GM21390 (cell line): Measurements from ENCODE around the gene PRKD1.
"Not testable (repeated sequence)": the region's sequence is repeated elsewhere in the genome, so short reads cannot be mapped to it uniquely, and the experiment has no call there.

Experiments used
- ATAC-seq: cut with Tn5 transposase; IDR thresholded peaks from one replicate; pipeline ENCODE4 v1.9.1; 2021; ENCODE audit not compliant: unreplicated experiment

The PRKD1 gene

DNA sequence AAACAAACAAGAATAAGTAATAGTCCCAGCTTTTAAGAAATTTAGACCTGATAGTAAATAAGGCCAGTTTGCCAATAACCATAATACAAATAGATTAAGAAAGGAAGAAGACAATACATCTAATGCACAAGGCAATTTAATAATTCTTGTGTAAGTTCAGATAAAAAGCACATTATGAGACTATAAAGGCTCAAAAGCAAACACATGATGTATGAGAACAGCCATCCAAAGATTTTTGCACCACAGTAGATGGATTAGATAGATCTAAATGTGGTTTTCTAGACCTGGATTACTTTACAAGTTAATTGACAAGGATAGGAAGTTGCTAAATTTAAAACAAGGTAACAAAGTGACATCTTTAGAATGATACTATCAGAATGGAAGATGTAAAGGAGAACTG, 125.4 kb downstream of the PRKD1 start:
- no peak for ATAC-seq

DNA sequence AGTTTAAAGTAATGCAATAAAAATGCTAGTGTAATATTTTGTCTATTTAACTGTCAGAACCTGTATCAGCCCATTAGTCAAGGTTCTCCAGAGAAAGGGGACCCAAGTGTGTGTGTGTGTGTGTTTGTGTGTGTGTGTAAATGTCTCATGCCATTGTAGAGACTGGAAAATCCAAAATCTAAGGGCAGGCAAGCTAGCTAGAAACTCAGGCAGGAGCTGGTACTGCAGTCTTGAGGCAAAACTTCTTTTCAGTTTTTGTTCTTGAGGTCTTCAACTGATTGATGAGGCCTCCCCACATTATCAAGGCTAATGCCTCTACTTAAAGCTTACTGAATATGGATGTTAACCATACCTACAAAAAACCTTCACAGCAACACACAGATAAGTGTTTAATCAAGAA, 126.7 kb downstream of the PRKD1 start:
- no peak for ATAC-seq

DNA sequence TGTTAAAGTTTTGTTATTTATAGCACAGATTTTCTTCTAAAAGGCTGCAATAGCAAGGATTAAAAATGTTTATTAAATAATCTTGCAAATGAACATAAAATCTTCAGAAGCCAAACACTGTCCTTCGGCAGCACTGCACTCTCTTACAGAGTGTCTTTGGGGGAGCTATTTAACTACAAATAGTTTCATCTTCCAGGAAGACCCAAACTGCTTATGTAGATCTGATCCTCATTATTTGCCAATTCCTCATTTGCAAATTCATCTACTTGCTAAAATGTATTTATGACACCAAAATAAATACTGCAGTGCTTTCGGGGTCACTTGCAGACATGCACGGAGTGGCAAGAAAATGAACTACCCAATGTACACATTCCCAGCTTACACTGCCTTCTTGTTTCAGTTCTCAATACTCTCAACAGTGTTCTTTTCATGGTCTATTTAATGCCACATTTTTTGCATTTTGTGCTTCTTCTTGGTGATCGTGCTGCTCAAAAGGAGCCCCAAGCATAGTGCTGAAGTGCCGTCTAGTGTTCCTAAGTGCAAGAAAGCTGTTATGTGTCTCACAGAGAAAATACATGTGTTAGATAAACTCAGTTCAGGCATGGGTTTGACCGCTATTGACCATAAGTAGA, 128.1 kb downstream of the PRKD1 start:
- peak; percentile 87 for ATAC-seq

DNA sequence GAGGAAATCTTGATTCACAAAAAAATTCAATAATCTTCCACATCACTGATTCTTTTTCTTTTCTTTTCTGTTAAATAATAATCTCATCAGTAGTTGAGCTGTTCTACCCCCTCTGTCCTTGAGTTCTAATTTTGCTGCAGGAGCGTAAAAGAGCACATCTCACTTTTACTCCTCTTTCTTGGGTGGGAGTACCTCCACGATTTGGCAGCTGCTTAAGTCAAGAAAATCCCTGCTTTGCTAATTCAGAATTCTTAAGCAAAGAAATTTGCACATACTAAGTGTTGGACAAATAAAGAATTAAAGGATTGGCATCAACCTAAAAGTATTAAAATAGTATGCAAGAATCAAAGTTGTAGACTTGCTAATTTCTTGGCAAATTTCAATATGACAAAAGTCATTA, 128.8 kb downstream of the PRKD1 start:
- no peak for ATAC-seq

DNA sequence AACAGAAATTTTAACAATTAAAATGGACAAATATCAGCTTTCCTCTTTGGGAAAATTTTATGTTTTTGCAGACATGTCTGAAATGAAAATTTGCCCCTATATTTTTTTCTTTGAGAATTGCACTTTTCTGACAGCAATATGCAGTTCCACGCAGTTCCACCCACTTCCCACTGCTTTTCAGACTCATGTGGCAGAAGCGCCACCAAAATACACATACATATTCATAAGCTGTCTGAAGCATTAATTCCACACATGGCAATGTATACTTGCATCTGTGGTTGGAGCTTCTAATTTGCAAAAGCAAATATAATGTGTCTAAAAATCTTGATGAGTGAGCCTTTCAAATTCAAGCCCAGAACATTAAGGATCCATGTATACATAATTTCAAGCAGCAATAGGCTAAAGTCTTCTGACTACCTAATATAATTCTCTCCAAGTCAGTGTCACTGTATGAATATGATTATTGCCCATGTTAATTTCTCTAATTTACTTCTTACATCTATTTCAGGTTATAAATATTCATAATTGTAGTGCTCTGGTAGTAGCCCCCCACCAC, 129.5 kb downstream of the PRKD1 start:
- ATAC-seq, result no peak

DNA sequence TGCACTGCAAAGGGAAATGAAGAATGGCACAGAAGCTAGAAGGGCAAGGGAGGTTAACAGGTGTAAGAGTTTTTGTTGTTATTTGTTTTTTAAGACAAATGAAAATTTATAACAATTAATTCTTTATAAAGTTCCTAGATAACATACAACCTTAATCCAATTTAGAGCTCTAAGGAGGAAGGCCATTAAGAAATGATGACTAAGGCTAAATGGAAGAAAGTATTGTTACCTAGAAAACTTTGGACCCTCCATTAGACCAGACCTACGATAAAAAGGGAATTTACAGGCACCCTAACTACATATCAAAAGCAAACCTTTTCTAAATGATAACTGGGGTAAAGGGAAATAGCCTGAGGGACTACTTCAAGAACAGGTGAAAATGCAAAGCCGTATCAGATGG, 130.8 kb downstream of the PRKD1 start:
- no peak for ATAC-seq

DNA sequence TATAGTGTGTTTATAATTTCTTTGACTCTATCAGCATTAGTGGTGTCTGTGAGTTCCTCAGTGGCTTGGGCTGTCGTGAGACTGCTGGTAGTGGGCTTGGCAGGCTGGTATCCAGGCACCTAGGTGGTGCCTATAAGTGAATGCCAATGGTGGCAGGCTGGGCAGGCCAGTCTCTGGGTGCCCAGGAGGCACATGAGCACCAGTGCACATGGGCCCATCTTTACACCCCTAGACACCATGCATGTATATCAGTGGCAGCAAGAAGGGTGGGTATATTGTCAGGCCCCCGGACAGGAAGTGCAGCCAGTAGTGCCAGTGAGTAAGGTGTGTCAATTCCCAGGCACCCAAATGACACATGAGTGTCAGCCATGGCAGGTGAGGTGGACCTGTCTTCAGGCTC, 138.2 kb downstream of the PRKD1 start:
- no peak for ATAC-seq

DNA sequence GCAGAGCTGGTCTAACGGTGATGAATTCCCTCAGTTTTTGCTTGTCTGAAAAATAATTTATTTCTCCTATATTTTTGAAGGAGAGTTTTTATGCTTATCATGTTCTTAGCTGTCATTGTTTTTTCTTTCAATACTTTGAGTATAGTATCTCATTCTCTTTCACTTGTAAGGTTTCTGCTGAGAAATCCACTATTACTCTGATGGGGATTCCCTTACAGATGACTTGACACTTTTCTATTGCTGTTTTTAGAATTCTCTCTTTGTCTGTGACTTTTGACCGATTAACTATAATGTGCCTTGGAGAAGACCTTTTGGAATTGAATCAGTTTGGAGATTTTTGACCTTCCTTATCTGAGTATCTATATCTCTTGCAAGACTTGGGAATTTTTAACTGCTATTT, 139.6 kb downstream of the PRKD1 start:
- no peak for ATAC-seq

DNA sequence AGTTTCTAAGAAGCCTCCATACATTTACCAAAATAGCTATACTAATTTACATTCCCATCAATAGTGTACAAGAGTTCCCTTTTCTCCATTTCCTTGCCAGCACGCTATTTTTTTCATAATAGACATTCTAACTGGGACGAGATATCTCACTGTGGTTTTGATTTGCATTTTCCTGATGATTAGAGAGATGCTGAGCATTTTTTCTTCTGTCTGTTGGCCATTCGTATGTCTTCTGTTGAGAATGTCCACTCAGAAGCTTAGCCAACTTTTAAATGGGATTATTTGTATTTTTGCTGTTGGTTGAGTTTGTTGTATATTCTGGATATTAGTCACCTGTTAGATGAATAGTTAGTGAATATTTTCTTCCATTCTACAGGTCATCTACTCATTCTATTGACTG, 144.1 kb downstream of the PRKD1 start:
- ATAC-seq, result no peak

DNA sequence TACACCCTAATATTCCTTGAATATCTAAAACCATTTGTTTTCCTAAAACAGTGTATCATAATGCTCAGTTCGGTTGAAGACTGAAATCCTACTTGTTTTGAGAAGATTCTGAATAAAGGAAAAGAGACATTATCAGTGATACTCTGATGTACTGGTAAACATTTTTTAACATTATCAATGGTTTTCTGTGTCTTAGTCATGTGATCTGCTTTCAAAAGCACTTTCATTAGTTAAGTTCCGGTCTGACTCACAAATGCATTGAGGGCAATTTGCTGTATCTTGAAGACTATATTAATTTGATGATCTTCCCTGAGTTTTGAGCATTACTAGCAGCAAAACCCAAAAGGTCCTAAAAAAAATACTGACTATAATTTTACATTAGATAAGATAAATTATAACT, 145.6 kb downstream of the PRKD1 start:
- no peak for ATAC-seq

DNA sequence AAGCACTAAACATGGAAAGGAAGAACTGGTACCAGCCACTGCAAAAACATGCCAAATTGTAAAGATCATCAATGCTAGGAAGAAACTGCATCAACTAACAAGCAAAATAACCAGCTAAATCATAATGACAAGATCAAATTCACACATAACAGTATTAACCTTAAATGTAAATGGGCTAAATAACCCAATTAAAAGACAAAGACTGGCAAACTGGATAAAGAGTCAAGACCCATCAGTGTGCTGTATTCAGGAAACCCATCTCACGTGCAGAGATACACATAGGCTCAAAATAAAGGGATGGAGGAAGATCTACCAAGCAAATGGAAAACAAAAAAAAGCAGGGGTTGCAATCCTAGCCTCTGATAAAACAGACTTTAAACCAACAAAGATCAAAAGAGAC, 150.5 kb downstream of the PRKD1 start:
- ATAC-seq, result not testable (repeated sequence)

DNA sequence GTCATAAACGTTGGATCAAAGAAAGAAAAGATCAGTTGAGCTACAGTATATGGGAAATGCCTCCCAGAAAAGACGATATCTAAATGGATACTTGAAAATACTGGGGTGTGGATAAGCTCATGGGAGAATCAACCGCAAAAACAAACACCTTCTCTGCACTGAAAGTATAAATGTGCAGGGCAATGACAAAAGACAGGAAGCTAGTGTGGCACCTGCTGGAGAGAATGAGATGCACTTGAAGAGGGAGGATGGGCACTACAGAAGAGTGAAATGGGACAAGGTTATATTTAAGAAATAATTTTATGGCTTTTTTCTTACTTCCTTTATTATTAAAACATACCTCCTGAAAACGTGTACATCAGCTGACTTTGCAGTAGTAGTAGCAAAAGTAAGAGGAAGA, 153.7 kb downstream of the PRKD1 start:
- ATAC-seq, result no peak

DNA sequence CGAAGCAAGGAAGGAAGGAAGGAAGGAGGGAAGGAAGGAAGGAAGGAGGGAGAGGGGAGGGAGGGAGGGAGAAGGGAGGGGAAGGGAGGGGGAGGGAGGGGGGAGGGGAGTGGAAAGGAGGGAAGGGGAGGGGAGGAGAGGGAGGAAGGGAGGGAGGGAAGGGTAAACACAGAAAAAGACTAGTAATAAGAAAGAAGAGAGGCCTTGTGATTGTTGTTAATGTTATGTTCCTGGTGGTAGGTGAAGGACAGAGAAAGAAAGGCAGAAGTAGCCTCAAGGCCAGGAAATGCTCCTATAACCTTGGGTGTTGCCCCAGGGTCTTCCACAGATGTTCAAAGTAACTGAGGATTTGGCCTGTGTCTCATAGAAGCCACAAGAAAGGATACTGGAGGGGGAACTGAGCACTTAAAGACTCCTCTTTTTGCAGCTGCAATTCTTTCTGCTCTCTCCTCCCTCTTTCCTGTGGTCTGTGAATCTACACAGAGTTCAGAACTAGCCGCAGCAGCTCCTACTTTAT, 164.2 kb downstream of the PRKD1 start:
- no peak for ATAC-seq

DNA sequence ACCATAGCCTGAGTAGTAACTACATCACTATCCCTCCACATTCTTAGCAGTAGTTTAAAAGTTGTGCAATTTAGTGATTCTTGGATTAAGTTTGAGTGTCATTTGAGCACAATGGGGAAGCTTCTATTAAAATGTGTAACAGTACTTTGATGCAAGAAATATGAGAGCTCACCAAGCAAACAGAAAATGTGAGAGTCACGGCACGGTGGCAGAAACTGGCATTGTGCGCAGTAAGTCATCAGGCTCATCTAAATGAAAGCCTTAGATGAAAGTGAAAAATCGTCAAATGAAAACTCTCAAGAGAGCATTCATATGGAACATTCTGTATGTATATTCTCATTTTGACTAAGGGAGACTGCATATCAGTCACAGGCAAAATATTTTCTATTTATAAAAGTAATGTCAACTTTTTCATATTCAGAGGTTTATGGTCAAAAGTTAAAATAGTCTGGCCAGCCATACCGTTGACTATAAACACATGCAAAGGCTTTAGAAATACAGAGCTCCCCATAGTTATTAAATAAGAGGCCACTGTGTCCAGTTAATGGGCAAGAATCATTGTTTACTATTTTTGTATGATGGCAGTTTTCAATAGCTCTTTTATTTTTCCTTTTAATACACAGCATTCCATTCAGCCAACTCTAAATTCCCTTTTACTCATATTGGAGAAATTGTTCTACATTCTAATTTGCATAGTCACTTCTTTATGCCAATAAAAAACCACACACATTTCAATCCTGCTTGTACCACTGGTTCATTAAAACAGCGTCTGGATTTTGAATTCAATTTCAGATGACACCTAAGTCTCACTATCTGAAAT, 167.9 kb downstream of the PRKD1 start:
- peak; percentile 94 for ATAC-seq

DNA sequence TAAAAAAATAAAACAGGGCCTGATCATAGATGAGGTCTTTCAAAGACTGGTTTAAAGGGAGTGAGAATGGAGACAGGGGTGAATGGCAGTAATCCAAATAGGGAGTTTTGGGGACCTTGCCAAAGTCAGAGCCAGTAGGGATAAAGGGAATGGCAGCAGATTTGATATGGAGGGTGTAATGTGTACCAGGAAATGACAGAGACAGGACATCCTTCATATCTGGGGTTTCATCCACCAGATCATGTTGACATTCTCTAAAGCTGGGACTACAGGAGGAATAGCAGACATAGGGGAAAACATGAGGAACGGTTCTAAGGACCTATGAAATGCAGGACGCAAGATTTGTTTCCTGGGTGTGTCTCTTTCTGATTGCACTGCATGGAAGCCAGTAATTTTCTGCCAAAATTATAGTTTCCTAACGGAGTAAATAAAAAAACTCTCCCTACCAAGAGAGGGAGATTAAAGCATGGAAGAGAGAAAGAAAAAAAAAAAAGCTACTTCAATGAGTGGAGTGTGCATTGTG, 169.9 kb downstream of the PRKD1 start:
- no peak for ATAC-seq

DNA sequence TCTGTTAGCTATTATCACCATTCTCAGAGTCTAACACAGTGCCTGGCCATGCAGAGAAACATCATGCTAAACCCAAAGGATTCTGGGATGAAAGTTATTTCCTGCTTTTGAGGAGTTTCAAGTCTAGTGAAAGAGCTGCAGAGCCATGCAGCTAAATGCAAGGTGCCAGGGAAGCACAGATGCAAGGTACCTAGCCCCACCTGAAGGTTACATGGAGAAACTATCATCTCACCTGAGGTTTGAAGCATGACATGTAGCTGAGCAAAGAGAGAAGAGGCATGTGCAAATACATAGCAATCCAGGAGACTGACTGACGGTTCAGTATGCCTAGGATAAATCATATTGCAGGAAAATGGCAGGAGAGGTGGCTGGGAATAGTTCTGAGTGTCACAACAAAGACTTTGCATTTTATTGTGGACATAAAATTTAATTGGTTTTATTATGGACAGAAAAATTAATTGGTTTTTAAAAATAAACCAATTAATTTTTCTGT, 170.4 kb downstream of the PRKD1 start:
- no peak for ATAC-seq

DNA sequence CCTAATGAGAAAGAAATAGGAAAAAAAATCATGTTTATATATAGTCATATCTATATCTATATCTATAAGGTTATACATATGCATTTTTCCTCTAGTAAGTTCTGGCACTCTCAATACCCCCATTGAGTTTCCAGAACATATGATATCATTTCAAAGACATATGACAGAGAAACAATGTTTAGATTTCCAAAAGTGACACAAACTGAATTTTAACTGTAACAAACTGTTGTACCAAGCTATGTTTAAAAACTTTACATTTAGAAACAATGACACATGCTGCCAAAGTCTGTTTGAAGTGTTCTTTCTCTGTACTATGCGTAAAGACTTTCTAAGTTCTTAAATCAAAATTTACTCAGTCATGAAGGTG, 171.6 kb downstream of the PRKD1 start:
- ATAC-seq, result no peak

DNA sequence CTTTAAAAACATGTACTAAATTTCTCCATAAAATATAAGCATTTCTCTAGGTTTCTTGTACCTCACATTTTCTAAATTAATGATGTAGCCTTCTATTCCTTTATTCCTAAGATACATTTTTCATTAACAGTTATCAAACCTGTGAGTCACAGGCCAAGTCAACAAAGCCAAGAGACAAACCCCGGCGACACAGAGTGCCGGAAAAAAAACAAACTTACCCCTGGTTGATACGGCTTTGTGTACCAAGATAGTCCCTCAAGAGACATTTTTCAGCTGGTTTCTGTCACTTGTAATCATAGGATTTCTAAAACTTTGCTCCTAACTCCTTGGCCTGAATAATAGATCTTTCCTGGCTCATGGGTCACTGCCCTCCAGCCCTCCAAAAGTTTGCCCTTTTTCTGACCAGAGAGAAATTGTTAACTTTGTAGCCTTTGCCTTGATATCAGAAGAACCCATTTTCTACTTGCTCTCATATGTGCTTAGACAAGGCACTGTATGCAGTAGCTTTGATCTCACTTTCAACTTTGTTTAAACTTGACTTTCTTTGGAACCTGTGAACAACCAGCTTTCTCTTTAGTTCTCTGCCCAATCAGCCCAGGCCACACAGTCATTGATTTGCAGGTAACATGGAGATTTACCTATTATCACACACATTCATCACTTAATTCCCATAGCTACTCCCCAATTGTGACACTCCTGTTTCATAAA, 172.2 kb downstream of the PRKD1 start:
- no peak for ATAC-seq

DNA sequence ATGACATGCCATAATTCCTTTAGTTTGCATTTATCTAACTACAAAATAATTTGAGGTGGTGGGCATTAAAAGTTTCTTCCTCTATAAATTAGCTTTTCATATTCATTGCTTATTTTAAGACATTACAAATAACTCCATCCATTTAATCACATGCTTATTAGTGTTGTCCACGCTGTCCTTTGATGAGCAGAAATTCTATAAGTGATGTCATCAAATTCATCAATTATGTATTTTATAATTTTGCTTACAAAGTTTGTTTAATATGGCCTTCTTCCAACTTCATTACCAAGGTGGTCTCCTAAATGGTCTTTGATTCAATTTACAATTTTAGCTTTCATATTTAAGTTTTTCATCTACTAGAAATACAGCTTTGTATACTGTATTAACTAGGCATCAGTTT, 173.5 kb downstream of the PRKD1 start:
- no peak for ATAC-seq

DNA sequence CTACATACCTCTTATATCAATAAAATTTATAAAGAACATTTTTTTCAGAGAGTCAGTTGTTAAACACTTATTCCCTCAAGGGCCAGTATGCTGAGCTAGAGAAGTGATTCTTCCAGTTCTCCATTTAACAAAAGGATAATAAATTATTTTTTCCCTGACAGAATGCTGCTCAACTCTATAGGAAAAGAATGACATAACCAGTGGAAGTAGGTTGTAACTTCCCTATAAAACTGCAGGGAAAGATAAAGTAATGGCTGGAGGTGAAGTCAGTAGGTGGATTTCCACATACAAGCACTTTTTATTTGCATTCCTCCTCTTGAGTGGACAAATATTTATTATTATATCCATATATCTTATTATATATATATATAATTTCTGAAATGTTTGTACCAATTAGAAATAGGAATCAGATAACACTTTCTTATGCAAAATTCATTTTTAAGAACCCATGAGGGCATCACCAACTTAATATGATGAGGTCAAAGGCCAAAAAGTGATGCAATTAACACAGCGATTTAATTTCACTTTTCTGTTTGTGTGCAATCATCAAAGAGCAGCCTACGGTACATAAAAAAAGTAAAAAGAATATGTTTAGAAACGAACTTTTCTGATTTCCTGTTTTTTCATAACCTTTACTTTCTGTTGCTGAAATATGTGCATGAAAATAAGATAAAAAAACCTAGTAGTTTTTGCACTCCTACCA, 175.3 kb downstream of the PRKD1 start:
- ATAC-seq, result no peak

DNA sequence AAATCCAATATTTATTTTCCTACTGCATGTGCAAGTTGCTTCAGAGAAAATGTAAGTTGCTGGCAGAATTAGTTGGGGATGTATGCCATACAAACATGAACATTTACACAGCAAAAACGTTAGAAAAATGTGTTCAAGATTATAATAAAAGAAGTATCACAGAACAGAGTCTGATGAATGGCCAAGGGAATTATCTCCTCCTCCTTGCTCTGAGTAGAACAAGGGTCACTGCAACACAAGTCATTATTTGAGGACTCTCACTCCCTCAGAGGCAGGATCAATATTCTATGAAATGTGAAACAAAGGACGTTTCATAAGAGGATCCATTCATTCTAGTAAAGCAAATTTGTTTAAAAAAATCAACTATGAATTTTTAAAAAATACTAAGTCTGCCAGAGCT, 177.8 kb downstream of the PRKD1 start:
- ATAC-seq, result no peak
